HUES6 (cell line): ENCODE data around the gene NUDT14.

ENCODE experiments used
- H3K27ac ChIP-seq: 2 replicates; pipeline ENCODE4 v1.7.0; 2013; ENCODE audit warnings: low read depth, mild to moderate bottlenecking, low read length, inconsistent platforms
- H3K27me3 ChIP-seq: 2 replicates; pipeline ENCODE4 v1.6.1; 2013; ENCODE audit warnings: low read length; ENCODE audit not compliant: control insufficient read depth, insufficient read depth
- H3K36me3 ChIP-seq: 2 replicates; pipeline ENCODE4 v1.6.1; 2013; ENCODE audit warnings: low read length; ENCODE audit not compliant: control insufficient read depth, insufficient read depth
- H3K4me1 ChIP-seq: 2 replicates; pipeline ENCODE4 v1.6.1; 2013; ENCODE audit warnings: low read length; ENCODE audit not compliant: control insufficient read depth, insufficient read depth
- H3K4me3 ChIP-seq: 2 replicates; pipeline ENCODE4 v1.5.1; 2013; ENCODE audit warnings: low read depth, low read length
- H3K9ac ChIP-seq: one replicate; pipeline ENCODE4 v1.6.1; 2013; ENCODE audit warnings: mild to moderate bottlenecking, low read length
- H3K9me3 ChIP-seq: 2 replicates; pipeline ENCODE4 v1.6.1; 2013; ENCODE audit warnings: low read depth, low read length; ENCODE audit not compliant: control insufficient read depth, insufficient read depth

Gene NUDT14

DNA sequence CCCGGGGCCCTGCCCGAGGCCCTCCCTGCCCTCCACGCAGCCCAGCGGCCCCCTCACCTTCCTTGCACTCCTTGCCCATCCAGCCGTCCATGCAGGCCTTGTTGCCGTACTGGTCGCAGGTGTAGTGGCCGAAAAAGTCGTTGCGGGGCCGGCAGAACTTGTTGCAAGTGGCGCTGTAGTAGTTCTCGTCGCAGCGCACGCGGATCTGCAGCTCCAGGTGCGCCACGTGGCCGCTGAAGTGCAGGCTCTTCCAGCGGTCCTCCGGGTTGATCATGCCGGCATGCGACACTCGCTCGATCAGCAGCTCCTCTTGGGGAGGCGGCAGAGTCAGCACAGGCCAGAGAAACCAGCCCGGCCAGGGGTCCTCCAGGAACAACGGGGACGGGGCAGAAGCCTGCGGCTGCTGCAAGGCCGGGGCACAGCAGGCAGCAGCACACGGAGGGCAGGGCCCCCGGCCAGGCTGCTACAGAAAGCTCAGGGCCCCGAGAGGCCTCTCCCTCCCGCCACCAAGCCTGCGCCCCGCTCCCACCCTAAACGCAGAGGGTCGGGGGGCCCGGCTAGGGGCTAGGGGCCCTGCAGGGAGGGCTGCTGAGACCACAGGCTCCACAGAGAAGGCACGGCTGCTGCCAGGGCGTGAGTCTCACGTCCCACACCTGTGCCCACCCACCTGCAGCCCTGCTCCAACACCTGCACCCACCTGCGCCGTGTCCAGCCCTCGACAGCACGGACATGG is 25.3 kb downstream of the NUDT14 start:
- H3K27me3 ChIP-seq: no peaks in the 10 kb centered on the region
- H3K4me1 ChIP-seq: no peaks in the 10 kb centered on the region
- no peak overlapping the region for H3K4me3 ChIP-seq
- H3K9me3 ChIP-seq: no peaks in the 10 kb centered on the region
- no peak overlapping the region for H3K27ac ChIP-seq
- no peak overlapping the region for H3K9ac ChIP-seq
- no peaks in the 10 kb centered on the region for H3K36me3 ChIP-seq

- H3K27ac ChIP-seq: no peak overlapping the region
- H3K27me3 ChIP-seq: no peaks in the 10 kb centered on the region
- no peaks in the 10 kb centered on the region for H3K4me1 ChIP-seq
- H3K9ac ChIP-seq: no peak overlapping the region
- H3K36me3 ChIP-seq: no peaks in the 10 kb centered on the region
- H3K4me3 ChIP-seq: no peak overlapping the region
- no peaks in the 10 kb centered on the region for H3K9me3 ChIP-seq
These were observed 26.0 kb downstream of the NUDT14 start for GRCh38 chr14:105155071-105155651.

- Histone ChIP-seq H3K27me3 (no peaks in the 10 kb centered on the region), H3K4me1 (no peaks in the 10 kb centered on the region), H3K4me3 (no peak overlapping the region), H3K27ac (no peak overlapping the region), H3K36me3 (no peaks in the 10 kb centered on the region), H3K9ac (no peak overlapping the region), H3K9me3 (no peaks in the 10 kb centered on the region)
These were observed 26.6 kb downstream of the NUDT14 start for GRCh38 chr14:105154476-105154871.

GRCh38 chr14:105153739-105154475 is 27.2 kb downstream of the NUDT14 start:
- Histone ChIP-seq H3K36me3 (no peaks in the 10 kb centered on the region), H3K27ac (no peak overlapping the region), H3K27me3 (no peaks in the 10 kb centered on the region)

DNA sequence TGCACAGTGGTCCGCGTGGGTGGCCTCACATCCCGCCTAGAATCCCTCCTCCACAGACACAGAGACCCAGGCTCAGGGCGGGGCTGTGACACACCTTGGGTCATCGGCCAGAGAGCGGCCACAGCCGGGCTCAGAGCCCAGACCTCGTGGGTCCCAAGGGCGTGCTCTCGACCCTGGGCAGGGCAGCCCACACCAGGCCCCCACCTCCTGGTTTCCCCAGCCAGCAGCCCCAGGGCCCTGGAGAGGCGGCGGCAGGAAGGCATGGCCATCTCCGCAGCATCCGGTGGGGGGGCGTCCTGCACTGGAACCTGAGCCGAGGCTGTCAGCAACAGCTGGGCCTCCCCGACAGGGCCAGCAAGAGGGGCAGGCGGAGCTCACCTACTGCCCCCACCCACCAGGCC is 27.8 kb downstream of the NUDT14 start:
- no peak overlapping the region for H3K9ac ChIP-seq
- no peaks in the 10 kb centered on the region for H3K36me3 ChIP-seq
- no peak overlapping the region for H3K4me3 ChIP-seq
- no peaks in the 10 kb centered on the region for H3K9me3 ChIP-seq
- H3K27me3 ChIP-seq: no peaks in the 10 kb centered on the region
- no peaks in the 10 kb centered on the region for H3K4me1 ChIP-seq
- H3K27ac ChIP-seq: no peak overlapping the region

More at GRCh38 chr14:105153739-105154475, 27.2 kb downstream of the NUDT14 start:
- Histone ChIP-seq H3K9ac (no peak overlapping the region), H3K4me3 (no peak overlapping the region), H3K4me1 (no peaks in the 10 kb centered on the region), H3K9me3 (no peaks in the 10 kb centered on the region)

GRCh38 chr14:105152794-105153241 is 28.3 kb downstream of the NUDT14 start:
- H3K36me3 ChIP-seq: no peaks in the 10 kb centered on the region
- no peak overlapping the region for H3K4me3 ChIP-seq
- no peak overlapping the region for H3K27ac ChIP-seq
- H3K4me1 ChIP-seq: no peaks in the 10 kb centered on the region
- H3K9ac ChIP-seq: no peak overlapping the region
- H3K9me3 ChIP-seq: no peaks in the 10 kb centered on the region
- no peaks in the 10 kb centered on the region for H3K27me3 ChIP-seq

- H3K36me3 ChIP-seq: no peaks in the 10 kb centered on the region
- no peak overlapping the region for H3K9ac ChIP-seq
- no peaks in the 10 kb centered on the region for H3K27me3 ChIP-seq
- 0 out of 2 replicates have a peak overlapping the region, but pooled peaks have one; percentile 26 for H3K27ac ChIP-seq
- H3K4me1 ChIP-seq: no peaks in the 10 kb centered on the region
- H3K4me3 ChIP-seq: no peak overlapping the region
- H3K9me3 ChIP-seq: no peaks in the 10 kb centered on the region
These were observed 29.0 kb downstream of the NUDT14 start for GRCh38 chr14:105151838-105152793.

DNA sequence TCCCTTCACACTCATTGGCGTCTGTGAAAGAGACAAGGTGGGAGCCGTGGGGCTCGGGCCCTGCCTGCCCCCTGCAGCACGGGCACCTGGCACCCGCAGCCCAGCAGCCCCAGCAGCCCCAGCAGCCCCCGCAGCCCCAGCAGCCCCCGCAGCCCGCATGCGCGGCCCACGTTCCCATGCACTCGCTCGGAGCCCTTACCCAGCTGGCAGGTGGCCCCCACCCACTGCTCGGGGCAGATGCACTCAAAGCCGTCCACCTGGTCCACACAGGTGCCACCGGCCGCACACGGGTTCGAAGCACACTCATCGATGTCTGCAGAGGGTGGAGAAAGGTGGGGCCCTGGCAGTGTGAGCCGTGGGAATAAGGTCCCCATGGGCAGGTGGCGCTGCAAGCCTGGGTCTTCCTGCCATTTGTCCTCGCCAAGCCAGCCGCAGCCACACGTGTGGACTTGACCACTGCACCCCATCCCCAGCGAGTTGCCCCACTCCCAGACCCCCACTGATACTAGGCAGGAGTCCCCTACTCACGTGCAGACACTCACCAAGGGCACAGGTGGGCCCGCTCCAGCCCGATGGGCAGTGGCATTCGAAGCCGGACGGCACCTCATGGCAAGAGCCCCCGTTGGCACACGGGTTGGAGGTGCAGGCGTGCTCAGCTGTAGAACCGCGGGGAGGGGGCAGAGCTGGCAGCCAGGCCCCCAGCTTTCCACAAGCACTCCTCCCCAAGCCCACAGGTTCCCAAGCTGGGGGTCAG is 29.9 kb downstream of the NUDT14 start:
- no peak overlapping the region for H3K4me3 ChIP-seq
- no peak overlapping the region for H3K9ac ChIP-seq
- 0 out of 2 replicates have a peak, but pooled peaks cover 3% of the 10 kb centered on the region for H3K36me3 ChIP-seq
- no peaks in the 10 kb centered on the region for H3K9me3 ChIP-seq
- H3K27me3 ChIP-seq: no peaks in the 10 kb centered on the region
- H3K27ac ChIP-seq: no peak overlapping the region
- H3K4me1 ChIP-seq: no peaks in the 10 kb centered on the region

DNA sequence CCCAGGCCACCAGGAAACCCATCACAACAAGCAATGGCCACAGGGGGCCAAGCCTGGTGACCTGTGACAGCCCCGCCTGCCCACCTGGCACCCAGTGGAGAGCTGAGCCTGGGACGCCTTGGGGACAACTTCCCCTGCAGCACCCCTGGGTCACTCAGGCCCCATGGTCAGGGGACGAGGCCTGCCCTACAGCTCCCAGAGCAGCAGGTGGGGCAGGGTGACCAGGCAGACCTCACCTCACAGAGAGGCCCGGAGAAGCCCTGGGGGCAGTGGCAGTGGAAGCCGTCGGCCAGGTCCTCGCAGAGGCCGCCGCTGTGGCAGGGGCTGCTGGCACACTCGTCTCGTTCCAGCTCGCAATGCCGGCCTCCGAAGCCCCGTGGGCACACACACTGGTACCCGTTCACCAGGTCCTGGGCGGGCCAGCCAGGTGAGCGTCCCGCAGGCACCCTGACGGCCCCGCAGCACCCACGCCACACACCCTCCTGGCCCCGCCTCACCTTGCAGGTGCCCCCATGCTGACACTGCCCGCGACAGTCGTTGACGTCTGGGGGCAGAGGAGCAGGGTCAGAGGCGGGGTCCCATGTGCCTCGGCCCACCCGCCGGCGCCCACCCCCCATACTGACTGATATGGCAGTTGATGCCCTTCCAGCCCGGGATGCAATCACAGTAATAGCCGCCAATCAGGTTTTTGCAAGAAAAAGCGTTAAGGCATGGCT is 30.6 kb downstream of the NUDT14 start:
- H3K27me3 ChIP-seq: no peaks in the 10 kb centered on the region
- H3K9me3 ChIP-seq: no peaks in the 10 kb centered on the region
- no peaks in the 10 kb centered on the region for H3K4me1 ChIP-seq
- no peak overlapping the region for H3K9ac ChIP-seq
- H3K4me3 ChIP-seq: no peak overlapping the region
- H3K36me3 ChIP-seq: 0 out of 2 replicates have a peak, but pooled peaks cover 3% of the 10 kb centered on the region
- no peak overlapping the region for H3K27ac ChIP-seq
